OCI-LY3 (cell line): ENCODE results near the gene FBXO38.

Source experiments
- H2AFZ ChIP-seq: fragments of 200-600, 300-600 bp; shearing (Covaris generic); 2 replicates; pipeline ENCODE4 v1.6.0; 2014; ENCODE audit warnings: antibody characterized with exemption, low read depth, low read length
- H3K27ac ChIP-seq: fragments of 200-600, 300-600 bp; sonication (generic); 2 replicates; pipeline ENCODE4 v1.5.1; 2014; ENCODE audit warnings: mild to moderate bottlenecking, low read length, moderate library complexity, mixed read lengths
- H3K27me3 ChIP-seq: fragments of 200-600, 300-600 bp; sonication (generic); 2 replicates; pipeline ENCODE4 v1.6.1; 2014; ENCODE audit warnings: low read depth, low read length, mixed read lengths
- H3K36me3 ChIP-seq: fragments of 200-600, 300-600 bp; sonication (generic); replicated peaks from 2 replicates; pipeline ENCODE3; 2014; ENCODE audit warnings: low read depth, low read length, mixed read lengths
- H3K4me1 ChIP-seq: fragments of 300-600, 200-600 bp; sonication (generic); 2 replicates; pipeline ENCODE4 v1.6.1; 2014; ENCODE audit warnings: low read length, mixed read lengths
- H3K4me2 ChIP-seq: fragments of 200-600, 300-600 bp; sonication (generic); 2 replicates; pipeline ENCODE4 v1.6.1; 2014; ENCODE audit warnings: low read length, mixed read lengths
- H3K4me3 ChIP-seq: fragments of 300-600, 200-600 bp; sonication (generic); 2 replicates; pipeline ENCODE4 v1.5.1; 2014; ENCODE audit warnings: antibody characterized with exemption, mild to moderate bottlenecking, low read length, moderate library complexity
- H3K79me2 ChIP-seq: fragments of 300-600, 200-600 bp; shearing (Covaris generic); 2 replicates; pipeline ENCODE4 v1.6.1; 2014; ENCODE audit warnings: mild to moderate bottlenecking, low read length, mixed read lengths
- H3K9ac ChIP-seq: fragments of 300-600, 200-600 bp; shearing (Covaris generic); 2 replicates; pipeline ENCODE4 v1.6.0; 2014; ENCODE audit warnings: mild to moderate bottlenecking, low read length, moderate library complexity
- H3K9me3 ChIP-seq: fragments of 200-600, 300-600 bp; shearing (Covaris generic); 2 replicates; pipeline ENCODE4 v1.6.1; 2014; ENCODE audit warnings: low read length, mixed read lengths; ENCODE audit not compliant: insufficient read depth
- H4K20me1 ChIP-seq: fragments of 200-600, 300-600 bp; sonication (generic); 2 replicates; pipeline ENCODE4 v1.6.1; 2016; ENCODE audit warnings: low read length, mixed read lengths; ENCODE audit not compliant: insufficient read depth
- EZH2phosphoT487 ChIP-seq: fragments of 200-600 bp; shearing (Covaris generic); IDR thresholded peaks from 2 replicates; pipeline ENCODE4 v1.6.1; 2018; ENCODE audit warnings: antibody characterized with exemption, mixed run types, low read depth
- TF ChIP-seq, protein P1 (sequence below): fragments of 200-600, 300-600 bp; sonication (generic); IDR thresholded peaks from 2 replicates; pipeline ENCODE4 v1.5.1; 2014; ENCODE audit warnings: antibody characterized with exemption, low read length, low read depth

The FBXO38 gene

DNA sequence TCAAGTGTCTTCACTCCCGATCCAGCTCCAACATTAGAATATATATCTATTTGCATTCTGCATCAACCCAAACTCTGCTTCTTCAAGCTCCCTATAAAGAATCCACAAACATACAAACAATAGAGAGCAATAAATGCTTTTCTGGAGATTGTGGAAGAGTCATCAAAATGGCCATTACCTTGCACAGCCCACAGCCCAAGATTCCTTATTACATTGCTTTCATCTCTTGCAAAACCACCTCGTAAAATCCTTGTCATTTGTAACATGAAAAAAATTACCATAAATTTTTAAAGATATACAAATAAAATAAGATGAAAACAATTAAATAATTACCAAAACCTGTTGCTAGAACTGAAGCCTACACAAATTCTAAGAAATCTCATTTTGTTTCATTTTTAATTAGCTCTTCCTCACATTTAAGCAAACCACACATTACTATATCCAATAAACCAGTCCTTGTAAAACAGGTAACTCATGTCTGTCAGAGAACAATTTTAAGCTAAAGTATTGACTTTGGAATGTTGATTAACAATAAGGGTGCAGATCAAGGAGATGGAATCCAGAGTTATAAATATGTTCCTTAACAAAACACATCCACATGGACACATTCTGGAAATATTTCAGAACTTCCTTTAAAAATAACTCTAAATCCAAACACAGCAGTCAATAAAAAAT, 41.2 kb upstream of the FBXO38 start:
- H3K4me2 ChIP-seq = no peak overlapping the region
- no peaks in the 10 kb centered on the region for H3K36me3 ChIP-seq
- TF ChIP-seq, protein P1, sequence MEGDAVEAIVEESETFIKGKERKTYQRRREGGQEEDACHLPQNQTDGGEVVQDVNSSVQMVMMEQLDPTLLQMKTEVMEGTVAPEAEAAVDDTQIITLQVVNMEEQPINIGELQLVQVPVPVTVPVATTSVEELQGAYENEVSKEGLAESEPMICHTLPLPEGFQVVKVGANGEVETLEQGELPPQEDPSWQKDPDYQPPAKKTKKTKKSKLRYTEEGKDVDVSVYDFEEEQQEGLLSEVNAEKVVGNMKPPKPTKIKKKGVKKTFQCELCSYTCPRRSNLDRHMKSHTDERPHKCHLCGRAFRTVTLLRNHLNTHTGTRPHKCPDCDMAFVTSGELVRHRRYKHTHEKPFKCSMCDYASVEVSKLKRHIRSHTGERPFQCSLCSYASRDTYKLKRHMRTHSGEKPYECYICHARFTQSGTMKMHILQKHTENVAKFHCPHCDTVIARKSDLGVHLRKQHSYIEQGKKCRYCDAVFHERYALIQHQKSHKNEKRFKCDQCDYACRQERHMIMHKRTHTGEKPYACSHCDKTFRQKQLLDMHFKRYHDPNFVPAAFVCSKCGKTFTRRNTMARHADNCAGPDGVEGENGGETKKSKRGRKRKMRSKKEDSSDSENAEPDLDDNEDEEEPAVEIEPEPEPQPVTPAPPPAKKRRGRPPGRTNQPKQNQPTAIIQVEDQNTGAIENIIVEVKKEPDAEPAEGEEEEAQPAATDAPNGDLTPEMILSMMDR = no peak
- no peak for TF ChIP-seq EZH2phosphoT487
- H3K4me1 ChIP-seq = no peaks in the 10 kb centered on the region
- no peaks in the 10 kb centered on the region for H4K20me1 ChIP-seq
- no peak overlapping the region for H3K27ac ChIP-seq
- no peak overlapping the region for H3K4me3 ChIP-seq
- H3K27me3 ChIP-seq = no peaks in the 10 kb centered on the region
- H3K9ac ChIP-seq = no peak overlapping the region
- no peaks in the 10 kb centered on the region for H3K9me3 ChIP-seq
- H2AFZ ChIP-seq = no peak overlapping the region
- no peaks in the 10 kb centered on the region for H3K79me2 ChIP-seq

DNA sequence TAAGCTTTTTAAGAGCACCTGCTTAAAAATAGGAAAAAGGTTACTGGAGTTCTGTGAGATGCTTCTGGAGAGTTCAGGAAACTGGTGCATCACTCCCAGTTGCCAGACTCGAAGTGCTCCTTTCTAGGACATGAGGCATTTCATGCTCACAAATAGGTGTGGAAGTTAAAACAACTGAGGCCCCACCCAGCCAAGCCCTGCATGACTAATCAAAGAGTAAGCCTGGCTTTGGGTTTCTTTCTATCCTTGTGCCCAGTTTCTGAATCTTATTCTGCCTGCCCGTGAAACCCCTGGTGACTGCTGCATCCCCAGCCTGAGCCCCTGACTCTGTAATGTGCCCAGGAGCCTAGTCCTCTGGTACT, 40.7 kb upstream of the FBXO38 start:
- H3K36me3 ChIP-seq = no peaks in the 10 kb centered on the region
- H3K4me3 ChIP-seq = no peak overlapping the region
- no peak overlapping the region for H3K27ac ChIP-seq
- no peak overlapping the region for H2AFZ ChIP-seq
- no peaks in the 10 kb centered on the region for H3K79me2 ChIP-seq
- H3K9ac ChIP-seq = no peak overlapping the region
- H3K9me3 ChIP-seq = no peaks in the 10 kb centered on the region
- TF ChIP-seq, protein P1 = no peak
- TF ChIP-seq EZH2phosphoT487 = no peak
- H3K27me3 ChIP-seq = no peaks in the 10 kb centered on the region
- H4K20me1 ChIP-seq = no peaks in the 10 kb centered on the region
- H3K4me2 ChIP-seq = no peak overlapping the region
- no peaks in the 10 kb centered on the region for H3K4me1 ChIP-seq

DNA sequence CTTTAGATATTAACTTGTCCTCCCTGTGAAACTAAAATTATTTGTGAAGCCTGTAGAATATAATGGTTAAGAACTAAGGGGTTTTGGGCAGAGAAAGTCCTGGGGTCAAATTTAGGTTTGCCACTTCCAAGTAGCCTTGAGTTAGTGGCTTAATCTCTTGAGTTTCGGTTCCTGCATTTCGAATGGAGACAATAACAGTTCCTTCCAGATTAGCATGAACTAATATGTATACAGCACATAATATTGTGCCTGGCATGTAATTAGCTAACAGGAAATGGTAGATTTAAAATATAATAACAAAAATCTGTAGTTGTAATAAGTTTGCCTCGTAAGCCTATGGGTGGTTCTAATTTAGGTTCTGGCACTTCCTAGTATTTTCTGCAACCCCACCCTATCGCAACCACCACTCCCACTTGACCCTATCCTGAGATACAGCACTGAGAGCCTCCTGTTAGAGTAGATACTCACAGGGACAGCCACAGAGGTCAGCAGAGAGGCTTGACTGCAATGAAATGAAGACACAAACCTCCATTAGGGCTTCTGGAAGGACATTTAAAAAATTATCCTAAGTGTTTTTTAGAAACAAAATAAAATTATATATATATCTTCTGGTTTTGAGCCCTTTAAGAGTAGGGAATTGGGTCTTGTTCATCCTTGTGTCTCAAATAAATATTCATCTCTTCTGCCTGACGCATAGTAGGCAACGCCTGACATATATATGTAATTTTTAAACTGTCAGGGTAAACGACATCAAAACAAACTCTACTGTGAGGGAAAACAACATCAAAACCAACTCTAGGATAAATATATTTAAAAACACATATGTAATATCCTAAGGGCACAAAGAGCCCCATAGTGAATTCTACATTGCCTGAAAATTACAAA, 39.9 kb upstream of the FBXO38 start:
- no peaks in the 10 kb centered on the region for H3K9me3 ChIP-seq
- no peaks in the 10 kb centered on the region for H3K36me3 ChIP-seq
- no peak for TF ChIP-seq EZH2phosphoT487
- TF ChIP-seq, protein P1 = no peak
- no peaks in the 10 kb centered on the region for H3K79me2 ChIP-seq
- no peaks in the 10 kb centered on the region for H3K4me1 ChIP-seq
- no peaks in the 10 kb centered on the region for H3K27me3 ChIP-seq
- H3K27ac ChIP-seq = no peak overlapping the region
- H4K20me1 ChIP-seq = no peaks in the 10 kb centered on the region
- H3K4me2 ChIP-seq = no peak overlapping the region
- no peak overlapping the region for H2AFZ ChIP-seq
- no peak overlapping the region for H3K4me3 ChIP-seq
- H3K9ac ChIP-seq = no peak overlapping the region

DNA sequence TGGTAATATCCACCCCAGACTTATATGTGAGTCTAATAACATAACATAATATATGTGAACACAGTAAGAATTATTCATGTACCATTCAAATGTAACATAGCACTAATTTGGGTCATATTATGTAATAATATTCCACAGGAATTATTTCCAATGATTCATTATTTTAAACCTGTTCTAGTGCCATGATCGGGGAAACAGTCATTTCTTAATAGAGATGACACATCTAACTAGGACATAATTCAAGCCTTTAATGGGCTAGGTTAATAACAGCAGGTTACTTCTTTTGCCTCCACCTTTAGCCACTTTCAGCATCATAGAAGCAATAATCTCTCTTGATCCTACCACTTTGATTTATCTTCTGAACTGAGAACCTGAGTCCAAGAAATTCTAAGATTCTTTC, 36.1 kb upstream of the FBXO38 start:
- Histone ChIP-seq H3K27me3 (no peaks in the 10 kb centered on the region), H3K27ac (no peak overlapping the region)
- TF ChIP-seq EZH2phosphoT487 = no peak
- TF ChIP-seq, protein P1 = no peak

More for the DNA sequence above, 36.1 kb upstream of the FBXO38 start:
- H2AFZ ChIP-seq = no peak overlapping the region
- no peak overlapping the region for H3K4me3 ChIP-seq
- H3K4me1 ChIP-seq = no peaks in the 10 kb centered on the region
- no peaks in the 10 kb centered on the region for H3K79me2 ChIP-seq
- H3K4me2 ChIP-seq = no peak overlapping the region
- H3K9me3 ChIP-seq = no peaks in the 10 kb centered on the region
- no peaks in the 10 kb centered on the region for H3K36me3 ChIP-seq
- no peaks in the 10 kb centered on the region for H4K20me1 ChIP-seq
- H3K9ac ChIP-seq = no peak overlapping the region
